ENCODE results near the gene POTEI. TPM values are rescaled to one million over a fixed set of nuclear protein-coding genes. Genes with fewer than 3 reads are reported as not detected.

POTEI gene
- not detected in 2 replicates for total RNA-seq

GRCh38 chr2:130509228-130509627 lies at the start of gene POTEI:
Gene POTEI, minus strand, starts transcription at chr2:130509328. Its CDS starts 93 bp downstream, at chr2:130509235.

GRCh38 chr2:130520992-130521391 lies 11.9 kb upstream of the POTEI start, which contains the start of gene CFC1B:
Gene CFC1B, plus strand, starts transcription at chr2:130521222. Its CDS starts 263 bp downstream, at chr2:130521485.

Other genes starting within 250 kb of the POTEI start
- 80.9 and 118 TPM in 2 replicates for gene IMP4, start 166.4 kb downstream of the POTEI start, total RNA-seq
- 11.0 and 16.0 TPM in 2 replicates for gene PTPN18, start 153.3 kb downstream of the POTEI start, total RNA-seq
- gene CFC1B, start 11.9 kb upstream of the POTEI start, total RNA-seq = not detected in 2 replicates
- gene CFC1, start 90.2 kb upstream of the POTEI start, total RNA-seq = not detected in 2 replicates
- not detected in 2 replicates for gene POTEJ, start 102.1 kb upstream of the POTEI start, total RNA-seq
- gene GPR148, start 219.7 kb upstream of the POTEI start, total RNA-seq = 0.12 TPM in 1 of 2 replicates, not detected in the other
- gene AMER3, start 246.2 kb upstream of the POTEI start, total RNA-seq = not detected in 2 replicates

All from uterine smooth muscle cell (primary cell).